Activated effector memory CD4-positive, alpha-beta T cell treated with anti-CD3 and anti-CD28 coated beads, Interleukin-2, amount 50 U/mL, for 16 hours (primary cell): ENCODE measurements around the gene NAIP.
"Not testable (repeated sequence)": the region's sequence is repeated elsewhere in the genome, so short reads cannot be mapped to it uniquely, and the experiment has no call there.

Experiments used
- DNase-seq: peaks from one replicate; pipeline ENCODE4 v3.0.0-alpha.2; 2020

Gene NAIP

GRCh38 chr5:71025289-71025953 lies at the start of gene NAIP:
TSS of gene NAIP (minus strand) at chr5:71025339. CDS start at chr5:71012915, 12,424 bp downstream.
- DNase-seq, result not testable (repeated sequence)

- DNase-seq, result not testable (repeated sequence)
Measured at GRCh38 chr5:71067262-71067928, 42.3 kb upstream of the NAIP start, which contains the start of gene GTF2H2. TSS of gene GTF2H2 (minus strand) at chr5:71067676. CDS start at chr5:71062763, 4,913 bp downstream.

GRCh38 chr5:71061322-71061721 lies 36.2 kb upstream of the NAIP start:
- DNase-seq, result not testable (repeated sequence)

- not testable (repeated sequence) for DNase-seq
Measured at GRCh38 chr5:71059426-71059825, 34.3 kb upstream of the NAIP start.

- not testable (repeated sequence) for DNase-seq
Measured at GRCh38 chr5:71044808-71045207, 19.7 kb upstream of the NAIP start.

GRCh38 chr5:71044128-71044527 lies 19.0 kb upstream of the NAIP start:
- not testable (repeated sequence) for DNase-seq

GRCh38 chr5:71031046-71031776 lies 6.1 kb upstream of the NAIP start:
- DNase-seq, result not testable (repeated sequence)

GRCh38 chr5:71020643-71021042 lies 4.5 kb downstream of the NAIP start:
- not testable (repeated sequence) for DNase-seq

- DNase-seq, result not testable (repeated sequence)
Measured at GRCh38 chr5:71018376-71019005, 6.6 kb downstream of the NAIP start.

- DNase-seq, result peak; percentile 46
Measured at GRCh38 chr5:71014176-71014575, 11.0 kb downstream of the NAIP start.

- no peak for DNase-seq
Measured at GRCh38 chr5:71013575-71013974, 11.6 kb downstream of the NAIP start.

GRCh38 chr5:71011194-71011792 lies 13.8 kb downstream of the NAIP start:
- DNase-seq, result no peak

- DNase-seq, result not testable (repeated sequence)
Measured at GRCh38 chr5:71006983-71007382, 18.2 kb downstream of the NAIP start.

GRCh38 chr5:70984882-70985281 lies 40.3 kb downstream of the NAIP start:
- DNase-seq, result not testable (repeated sequence)

GRCh38 chr5:70967220-70967619 lies 57.9 kb downstream of the NAIP start:
- DNase-seq, result not testable (repeated sequence)

- DNase-seq, result not testable (repeated sequence)
Measured at GRCh38 chr5:70964531-70964930, 60.6 kb downstream of the NAIP start.

GRCh38 chr5:70953068-70953467 lies 72.1 kb downstream of the NAIP start:
- DNase-seq, result not testable (repeated sequence)

- not testable (repeated sequence) for DNase-seq
Measured at GRCh38 chr5:70932560-70932959, 92.6 kb downstream of the NAIP start.

- DNase-seq, result not testable (repeated sequence)
Measured at GRCh38 chr5:70931709-70932368, 93.3 kb downstream of the NAIP start.

GRCh38 chr5:70925211-70925562 lies 100.0 kb downstream of the NAIP start:
- DNase-seq, result not testable (repeated sequence)
